ENCODE data around the gene SOX6. TPM values are rescaled to one million over a fixed set of nuclear protein-coding genes. Genes with fewer than 3 reads are reported as not detected.

Gene SOX6
- total RNA-seq, 3 donors from 2014 or later, result 0.03 to 0.47 TPM; not detected in 1

DNA sequence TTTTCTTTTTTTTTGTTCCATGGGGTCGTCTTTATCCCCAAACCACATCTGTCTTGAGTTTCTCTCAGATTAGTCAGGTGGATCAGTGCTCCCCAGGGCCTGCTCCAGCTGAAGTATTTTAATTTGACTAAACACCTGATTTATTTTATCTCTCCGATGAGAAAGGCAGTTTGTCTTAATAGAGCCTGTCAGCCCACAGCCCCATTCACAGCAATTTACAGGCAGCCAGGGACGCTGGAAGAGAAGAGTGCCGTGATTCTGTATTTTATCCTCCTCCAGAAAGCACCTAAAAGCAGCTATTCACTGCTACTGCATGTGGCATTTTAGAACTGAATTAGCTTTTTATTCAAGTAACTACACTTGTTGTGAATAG lies 164.5 kb downstream of the SOX6 start:
- Mint-ChIP-seq H3K4me1 (ENCODE audit: low read depth) (no peaks in the 10 kb centered on the region), H3K9me3 (no peaks in the 10 kb centered on the region), H3K4me3 (no peak overlapping the region), H3K27me3 (ENCODE audit: low read depth) (no peaks in the 10 kb centered on the region), H3K36me3 (ENCODE audit: insufficient read depth) (no peaks in the 10 kb centered on the region)
- ATAC-seq (no peak), DNase-seq (no peak)

DNA sequence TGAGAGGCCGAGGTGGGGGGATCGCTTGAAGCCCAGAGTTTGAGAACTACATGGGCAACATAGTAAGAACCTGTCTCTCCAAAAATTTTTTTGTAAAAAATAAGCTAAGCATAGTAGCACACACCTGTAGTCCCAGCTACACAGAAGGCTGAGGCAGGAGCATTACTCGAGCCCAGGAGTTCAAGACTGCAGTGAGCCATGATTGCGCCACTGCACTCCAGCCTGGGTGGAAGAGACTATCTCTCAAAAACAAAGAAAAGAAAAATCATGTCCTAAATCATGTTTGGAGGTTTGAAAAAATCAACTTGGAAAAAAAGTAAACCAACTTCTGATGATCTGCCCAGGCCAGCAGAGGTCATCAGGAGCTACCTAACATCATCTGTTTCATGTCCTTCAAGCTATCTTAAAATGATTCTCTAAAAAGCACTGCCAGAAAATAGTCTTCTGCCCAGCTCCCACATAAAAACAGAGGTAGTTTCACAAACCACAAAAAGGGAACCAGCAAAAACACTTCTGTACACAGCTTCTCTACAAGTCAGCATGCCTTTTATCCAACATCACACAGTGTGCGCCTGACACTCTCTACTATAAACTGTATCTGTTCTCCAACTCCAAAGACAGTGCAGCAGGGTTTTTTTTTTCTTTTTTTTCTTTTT lies 165.0 kb downstream of the SOX6 start:
- Mint-ChIP-seq H3K4me3 (no peak overlapping the region), H3K36me3 (ENCODE audit: insufficient read depth) (no peaks in the 10 kb centered on the region), H3K9me3 (no peaks in the 10 kb centered on the region), H3K27me3 (ENCODE audit: low read depth) (no peaks in the 10 kb centered on the region), H3K4me1 (ENCODE audit: low read depth) (no peaks in the 10 kb centered on the region)
- no peak for DNase-seq
- ATAC-seq, result no peak

- Mint-ChIP-seq H3K4me1 (ENCODE audit: low read depth) (no peaks in the 10 kb centered on the region), H3K36me3 (ENCODE audit: insufficient read depth) (no peaks in the 10 kb centered on the region), H3K9me3 (peaks cover 3% of the 10 kb centered on the region), H3K4me3 (no peak overlapping the region), H3K27me3 (ENCODE audit: low read depth) (no peaks in the 10 kb centered on the region)
- ATAC-seq, result no peak
- DNase-seq, result no peak
These were observed 169.7 kb downstream of the SOX6 start for GRCh38 chr11:16186680-16187079.

DNA sequence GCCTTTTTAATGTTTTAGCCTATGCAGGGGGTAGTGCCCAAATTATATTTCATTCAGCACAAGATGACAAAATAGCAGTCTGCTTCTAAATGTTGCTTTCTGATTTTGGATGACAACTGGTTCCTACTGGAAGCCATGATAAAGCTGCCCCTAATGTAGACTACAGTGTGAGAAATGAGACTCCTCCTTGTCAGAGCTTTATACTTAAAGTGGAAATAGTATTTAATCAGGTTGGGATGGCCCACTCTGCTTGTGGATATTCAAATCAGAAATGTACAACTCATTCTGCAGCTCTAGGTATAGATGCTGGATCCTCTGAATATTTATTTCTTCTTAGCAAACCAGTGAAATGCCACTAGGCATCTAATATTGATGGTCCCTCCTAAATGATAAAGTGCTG lies 171.3 kb downstream of the SOX6 start:
- no peak for ATAC-seq
- H3K4me3 Mint-ChIP-seq, result no peak overlapping the region
- no peaks in the 10 kb centered on the region for H3K4me1 Mint-ChIP-seq (ENCODE audit: low read depth)

DNA sequence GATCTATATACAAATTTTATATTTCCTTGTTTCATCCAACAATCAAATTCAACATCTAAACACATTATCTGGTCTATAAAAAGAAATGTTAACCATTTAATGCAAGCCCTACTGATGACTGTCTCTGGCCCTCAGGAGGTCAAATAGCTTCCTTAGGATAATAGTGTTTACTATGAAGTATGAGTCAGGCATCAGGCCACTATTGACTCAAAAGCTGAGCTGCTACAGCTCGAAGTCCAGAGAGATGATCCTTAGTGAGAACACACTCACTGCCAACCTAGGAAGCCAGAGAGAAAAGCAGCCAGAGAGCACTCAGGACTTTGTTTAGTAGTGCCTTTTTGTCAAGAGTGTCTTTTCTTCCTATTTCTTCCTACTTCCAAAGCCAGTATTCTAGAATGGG lies 171.8 kb downstream of the SOX6 start:
- Mint-ChIP-seq H3K27me3 (ENCODE audit: low read depth) (no peaks in the 10 kb centered on the region), H3K9me3 (peaks cover 3% of the 10 kb centered on the region), H3K4me1 (ENCODE audit: low read depth) (no peaks in the 10 kb centered on the region), H3K4me3 (no peak overlapping the region), H3K36me3 (ENCODE audit: insufficient read depth) (no peaks in the 10 kb centered on the region)
- DNase-seq, result no peak
- ATAC-seq, result no peak

More for the DNA sequence above, 171.3 kb downstream of the SOX6 start:
- Mint-ChIP-seq H3K36me3 (ENCODE audit: insufficient read depth) (no peaks in the 10 kb centered on the region), H3K27me3 (ENCODE audit: low read depth) (no peaks in the 10 kb centered on the region), H3K9me3 (peaks cover 3% of the 10 kb centered on the region)
- DNase-seq, result no peak

GRCh38 chr11:16182553-16182952 lies 173.8 kb downstream of the SOX6 start:
- DNase-seq (no peak), ATAC-seq (no peak)
- peaks cover 3% of the 10 kb centered on the region for H3K9me3 Mint-ChIP-seq
- no peaks in the 10 kb centered on the region for H3K27me3 Mint-ChIP-seq (ENCODE audit: low read depth)
- no peaks in the 10 kb centered on the region for H3K4me1 Mint-ChIP-seq (ENCODE audit: low read depth)
- no peaks in the 10 kb centered on the region for H3K36me3 Mint-ChIP-seq (ENCODE audit: insufficient read depth)
- H3K4me3 Mint-ChIP-seq, result no peak overlapping the region

DNA sequence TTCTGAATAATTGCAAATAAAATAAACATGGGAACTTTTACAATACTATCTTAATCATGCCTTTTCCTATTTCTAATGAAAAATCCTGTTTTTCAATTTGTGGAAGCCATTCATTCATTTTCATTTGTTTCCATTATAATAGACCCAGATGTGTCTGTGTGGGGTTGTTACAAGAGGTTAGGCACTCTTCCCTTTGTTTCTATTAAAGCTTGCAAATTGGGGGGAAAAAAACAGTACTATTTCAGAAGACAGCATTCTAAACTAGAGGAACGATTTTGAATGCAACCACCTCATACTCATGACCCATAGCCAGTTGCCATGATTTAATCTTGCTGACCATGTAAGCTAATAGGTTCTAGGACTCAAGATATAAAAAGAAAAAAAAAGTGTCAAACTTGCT lies 175.5 kb downstream of the SOX6 start:
- Mint-ChIP-seq H3K9me3 (peaks cover 3% of the 10 kb centered on the region), H3K4me1 (ENCODE audit: low read depth) (no peaks in the 10 kb centered on the region), H3K36me3 (ENCODE audit: insufficient read depth) (no peaks in the 10 kb centered on the region), H3K4me3 (no peak overlapping the region), H3K27me3 (ENCODE audit: low read depth) (no peaks in the 10 kb centered on the region)
- no peak for ATAC-seq
- DNase-seq, result no peak

GRCh38 chr11:16179676-16180075 lies 176.7 kb downstream of the SOX6 start:
- no peaks in the 10 kb centered on the region for H3K27me3 Mint-ChIP-seq (ENCODE audit: low read depth)

DNA sequence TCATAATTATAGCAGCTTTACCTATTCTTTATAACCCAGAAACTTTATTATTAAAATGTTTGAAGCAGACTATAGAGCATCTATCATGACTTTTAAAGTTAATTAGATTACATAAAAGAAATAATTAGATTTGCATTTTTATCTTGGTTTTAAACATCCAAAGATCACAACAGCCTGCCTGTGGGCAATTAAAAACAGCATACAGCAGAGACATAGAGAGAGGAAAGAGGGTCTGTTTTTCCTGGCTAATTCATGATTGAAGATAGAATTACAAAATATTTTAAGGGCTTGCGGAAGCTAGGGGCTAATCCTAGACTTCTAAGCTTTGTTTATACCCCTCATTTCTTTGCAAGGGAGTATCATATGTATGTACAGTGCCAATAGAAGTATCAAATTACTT lies 178.1 kb downstream of the SOX6 start:
- H3K9me3 Mint-ChIP-seq, result peaks cover 3% of the 10 kb centered on the region
- H3K27me3 Mint-ChIP-seq (ENCODE audit: low read depth), result no peaks in the 10 kb centered on the region
- ATAC-seq, result no peak
- no peak overlapping the region for H3K4me3 Mint-ChIP-seq
- H3K36me3 Mint-ChIP-seq (ENCODE audit: insufficient read depth), result no peaks in the 10 kb centered on the region
- DNase-seq, result no peak
- H3K4me1 Mint-ChIP-seq (ENCODE audit: low read depth), result no peaks in the 10 kb centered on the region

More at GRCh38 chr11:16179676-16180075, 176.7 kb downstream of the SOX6 start:
- peaks cover 3% of the 10 kb centered on the region for H3K9me3 Mint-ChIP-seq
- no peak for DNase-seq
- ATAC-seq, result no peak
- H3K36me3 Mint-ChIP-seq (ENCODE audit: insufficient read depth), result no peaks in the 10 kb centered on the region
- H3K4me1 Mint-ChIP-seq (ENCODE audit: low read depth), result no peaks in the 10 kb centered on the region
- H3K4me3 Mint-ChIP-seq, result no peak overlapping the region

DNA sequence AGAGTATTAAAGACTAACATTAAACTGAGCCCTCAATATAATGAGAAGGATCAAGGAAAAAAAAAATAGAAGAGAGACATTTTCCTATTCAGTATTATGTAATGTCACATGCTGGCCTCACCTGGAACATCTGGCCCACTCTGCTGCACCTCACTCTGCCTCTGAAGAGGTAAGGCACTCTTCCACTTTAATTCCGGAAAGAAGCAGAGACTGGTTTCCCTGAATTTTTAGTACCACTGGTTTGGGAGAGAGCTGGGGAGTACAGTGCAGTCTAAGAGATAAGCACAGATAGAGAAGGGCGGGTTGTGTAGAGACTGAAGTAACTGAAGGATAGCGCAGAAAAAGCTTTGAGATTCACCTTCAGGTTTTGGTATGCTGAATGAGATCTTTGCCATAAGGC lies 178.7 kb downstream of the SOX6 start:
- no peaks in the 10 kb centered on the region for H3K36me3 Mint-ChIP-seq (ENCODE audit: insufficient read depth)
- H3K27me3 Mint-ChIP-seq (ENCODE audit: low read depth), result no peaks in the 10 kb centered on the region
- H3K9me3 Mint-ChIP-seq, result peaks cover 3% of the 10 kb centered on the region
- DNase-seq (no peak), ATAC-seq (no peak)
- no peak overlapping the region for H3K4me3 Mint-ChIP-seq
- H3K4me1 Mint-ChIP-seq (ENCODE audit: low read depth), result no peaks in the 10 kb centered on the region

GRCh38 chr11:16173798-16174197 lies 182.5 kb downstream of the SOX6 start:
- no peak for ATAC-seq

GRCh38 chr11:16171882-16172281 lies 184.5 kb downstream of the SOX6 start:
- no peaks in the 10 kb centered on the region for H3K36me3 Mint-ChIP-seq (ENCODE audit: insufficient read depth)
- H3K9me3 Mint-ChIP-seq, result no peaks in the 10 kb centered on the region
- no peaks in the 10 kb centered on the region for H3K27me3 Mint-ChIP-seq (ENCODE audit: low read depth)
- no peak overlapping the region for H3K4me3 Mint-ChIP-seq
- H3K4me1 Mint-ChIP-seq (ENCODE audit: low read depth), result no peaks in the 10 kb centered on the region
- ATAC-seq (no peak), DNase-seq (no peak)

More at GRCh38 chr11:16173798-16174197, 182.5 kb downstream of the SOX6 start:
- Mint-ChIP-seq H3K4me3 (no peak overlapping the region), H3K36me3 (ENCODE audit: insufficient read depth) (no peaks in the 10 kb centered on the region), H3K27me3 (ENCODE audit: low read depth) (no peaks in the 10 kb centered on the region), H3K9me3 (no peaks in the 10 kb centered on the region), H3K4me1 (ENCODE audit: low read depth) (no peaks in the 10 kb centered on the region)
- DNase-seq, result no peak

DNA sequence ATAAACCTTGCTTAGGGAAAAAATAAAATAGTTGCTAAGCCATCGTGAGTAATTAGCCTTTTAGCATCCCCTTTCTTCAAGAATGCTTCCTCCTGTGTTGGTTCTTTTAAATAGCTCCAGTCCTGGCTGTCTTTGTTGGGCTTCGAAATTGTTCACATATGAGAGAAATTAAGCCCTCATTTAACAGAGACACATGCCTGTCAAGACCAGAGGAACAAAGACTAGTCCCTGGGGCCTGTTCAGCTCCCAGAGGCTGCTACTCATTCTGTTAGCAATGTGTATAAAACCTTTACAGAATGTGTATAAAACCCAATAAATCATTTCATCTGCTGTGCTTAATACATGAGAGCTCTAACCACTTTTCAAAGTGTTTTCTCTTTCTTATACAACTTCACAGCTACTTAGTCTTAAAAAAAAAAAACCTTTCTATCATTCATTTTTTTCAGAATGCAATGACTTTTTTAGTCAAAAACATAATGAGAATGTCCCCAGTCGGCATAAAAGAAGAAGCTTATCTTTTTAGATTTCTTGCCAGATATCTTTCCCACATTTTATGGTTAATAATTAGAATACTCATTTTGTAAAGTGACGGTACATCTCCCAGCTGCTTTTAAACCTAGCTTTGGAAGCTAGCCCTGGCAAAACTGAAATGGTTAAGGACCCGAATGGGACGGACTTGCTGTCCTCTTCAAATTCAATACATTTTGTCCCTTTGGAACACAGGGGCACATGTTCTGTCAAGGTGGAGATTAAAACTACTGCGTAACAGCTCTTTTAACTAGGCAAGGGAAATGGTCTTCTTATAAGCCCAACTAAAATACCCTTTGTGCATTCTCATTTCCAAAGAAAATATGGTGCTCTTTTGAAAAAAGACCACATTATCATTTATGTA lies 186.1 kb downstream of the SOX6 start:
- no peaks in the 10 kb centered on the region for H3K4me1 Mint-ChIP-seq (ENCODE audit: low read depth)
- no peaks in the 10 kb centered on the region for H3K36me3 Mint-ChIP-seq (ENCODE audit: insufficient read depth)
- H3K9me3 Mint-ChIP-seq, result no peaks in the 10 kb centered on the region
- H3K4me3 Mint-ChIP-seq, result no peak overlapping the region
- H3K27me3 Mint-ChIP-seq (ENCODE audit: low read depth), result no peaks in the 10 kb centered on the region
- ATAC-seq (no peak), DNase-seq (no peak)

DNA sequence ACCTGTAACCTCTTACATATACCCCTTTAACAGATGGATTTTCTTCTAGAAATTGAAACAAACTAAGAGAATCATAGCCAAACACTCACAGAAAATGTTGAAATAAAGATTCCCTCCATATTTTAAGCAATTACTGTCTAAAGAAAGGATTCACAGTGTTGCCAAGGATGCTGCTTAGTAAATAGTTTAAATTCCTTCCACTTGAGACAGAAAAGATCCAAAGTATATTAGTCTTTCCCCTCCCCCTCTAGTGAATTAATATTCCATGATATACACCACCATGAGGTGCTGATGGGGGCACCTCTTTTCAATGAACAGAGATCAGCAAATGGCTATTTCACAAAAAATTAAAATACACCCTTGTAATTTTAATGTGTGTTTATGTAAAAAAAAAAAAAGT lies 186.8 kb downstream of the SOX6 start:
- no peak overlapping the region for H3K4me3 Mint-ChIP-seq
- no peaks in the 10 kb centered on the region for H3K9me3 Mint-ChIP-seq
- DNase-seq, result no peak
- H3K4me1 Mint-ChIP-seq (ENCODE audit: low read depth), result no peaks in the 10 kb centered on the region
- H3K27me3 Mint-ChIP-seq (ENCODE audit: low read depth), result no peaks in the 10 kb centered on the region
- no peaks in the 10 kb centered on the region for H3K36me3 Mint-ChIP-seq (ENCODE audit: insufficient read depth)
- ATAC-seq, result no peak

Data from activated T-cell treated with anti-CD3 and anti-CD28 coated beads, Interleukin-2, amount 50 U/mL, for 4 hours (primary cell).